GM19043 (cell line): Measurements from ENCODE around the gene SPOCK2.
"Not testable (repeated sequence)": the region's sequence is repeated elsewhere in the genome, so short reads cannot be mapped to it uniquely, and the experiment has no call there.

Source experiments
- ATAC-seq: cut with Tn5 transposase; IDR thresholded peaks from one replicate; pipeline ENCODE4 v1.9.1; 2021; ENCODE audit warnings: low read depth; ENCODE audit not compliant: unreplicated experiment

SPOCK2 gene

GRCh38 chr10:72087969-72088888 is at the start of gene SPOCK2:
SPOCK2 (minus strand) TSS chr10:72088551; CDS start chr10:72088328, 223 bp downstream.
- ATAC-seq, result no peak

- no peak for ATAC-seq
Observed at GRCh38 chr10:72137583-72137982, 49.2 kb upstream of the SPOCK2 start.

GRCh38 chr10:72136225-72136624 is 47.9 kb upstream of the SPOCK2 start:
- not testable (repeated sequence) for ATAC-seq

GRCh38 chr10:72134785-72135767 is 46.7 kb upstream of the SPOCK2 start:
- no peak for ATAC-seq

- ATAC-seq, result peak; percentile 75
Observed at GRCh38 chr10:72133517-72133916, 45.2 kb upstream of the SPOCK2 start.

- ATAC-seq, result no peak
Observed at GRCh38 chr10:72132854-72133253, 44.5 kb upstream of the SPOCK2 start.

GRCh38 chr10:72127571-72127970 is 39.2 kb upstream of the SPOCK2 start:
- ATAC-seq, result no peak

- ATAC-seq, result no peak
Observed at GRCh38 chr10:72126872-72127232, 38.5 kb upstream of the SPOCK2 start.

GRCh38 chr10:72126184-72126871 is 38.0 kb upstream of the SPOCK2 start:
- ATAC-seq, result no peak

- no peak for ATAC-seq
Observed at GRCh38 chr10:72124989-72125388, 36.6 kb upstream of the SPOCK2 start.

- no peak for ATAC-seq
Observed at GRCh38 chr10:72124381-72124780, 36.0 kb upstream of the SPOCK2 start.

GRCh38 chr10:72123616-72124015 is 35.3 kb upstream of the SPOCK2 start:
- ATAC-seq, result no peak

- ATAC-seq, result no peak
Observed at GRCh38 chr10:72122221-72122620, 33.9 kb upstream of the SPOCK2 start.

GRCh38 chr10:72121389-72121788 is 33.0 kb upstream of the SPOCK2 start:
- ATAC-seq, result no peak

GRCh38 chr10:72116372-72116771 is 28.0 kb upstream of the SPOCK2 start:
- no peak for ATAC-seq

GRCh38 chr10:72114706-72115450 is 26.5 kb upstream of the SPOCK2 start:
- no peak for ATAC-seq

- no peak for ATAC-seq
Observed at GRCh38 chr10:72110673-72111401, 22.5 kb upstream of the SPOCK2 start.

GRCh38 chr10:72109636-72110157 is 21.3 kb upstream of the SPOCK2 start:
- ATAC-seq, result no peak
